Karpas-422 (cell line): ENCODE data around the gene NR4A2. TPM values are rescaled to one million over a fixed set of nuclear protein-coding genes. Genes with fewer than 3 reads are reported as not detected.

ENCODE experiments used
- DNase-seq: peaks from one replicate; pipeline ENCODE4 v3.0.0-alpha.2; 2015
- H2AFZ ChIP-seq: fragments of 200-600 bp; sonication (generic); 2 replicates; pipeline ENCODE4 v1.6.1; 2014; ENCODE audit warnings: antibody characterized with exemption, low read length, mixed read lengths
- H3K27ac ChIP-seq: fragments of 200-600 bp; sonication (generic); 2 replicates; pipeline ENCODE4 v1.5.1; 2014; ENCODE audit warnings: mild to moderate bottlenecking, low read length, moderate library complexity
- H3K27me3 ChIP-seq: fragments of 200-600 bp; sonication (generic); 2 replicates; pipeline ENCODE4 v1.6.1; 2014; ENCODE audit warnings: low read length, mixed read lengths
- H3K36me3 ChIP-seq: fragments of 200-600 bp; sonication (generic); 2 replicates; pipeline ENCODE4 v1.6.1; 2014; ENCODE audit warnings: low read length, mixed read lengths; ENCODE audit not compliant: insufficient read depth
- H3K4me1 ChIP-seq: fragments of 200-600 bp; sonication (generic); 2 replicates; pipeline ENCODE4 v1.6.1; 2014; ENCODE audit warnings: mild to moderate bottlenecking, low read length, mixed read lengths
- H3K4me2 ChIP-seq: fragments of 200-600 bp; sonication (generic); 2 replicates; pipeline ENCODE4 v1.6.1; 2014; ENCODE audit warnings: low read length, low read depth, mild to moderate bottlenecking; ENCODE audit not compliant: poor library complexity, severe bottlenecking
- H3K4me3 ChIP-seq: fragments of 200-600 bp; sonication (generic); 2 replicates; pipeline ENCODE4 v1.5.1; 2014; ENCODE audit warnings: mild to moderate bottlenecking, antibody characterized with exemption, low read length, mixed read lengths
- H3K79me2 ChIP-seq: fragments of 200-600 bp; sonication (generic); 2 replicates; pipeline ENCODE4 v1.6.1; 2014; ENCODE audit warnings: mild to moderate bottlenecking, low read length, mixed read lengths
- H3K9ac ChIP-seq: fragments of 200-600 bp; sonication (generic); 2 replicates; pipeline ENCODE4 v1.6.0; 2014; ENCODE audit warnings: low read length
- H3K9me2 ChIP-seq: fragments of 200-600 bp; sonication (generic), shearing (Covaris generic); replicated peaks from 2 replicates; pipeline ENCODE4 v1.6.0; 2014; ENCODE audit warnings: mild to moderate bottlenecking, low read length, moderate library complexity; ENCODE audit not compliant: insufficient read depth
- H3K9me3 ChIP-seq: fragments of 300-700, 200-600 bp; sonication (generic); 2 replicates; pipeline ENCODE4 v1.6.1; 2014; ENCODE audit warnings: low read length, mixed read lengths
- H4K20me1 ChIP-seq: fragments of 200-600 bp; sonication (generic); 2 replicates; pipeline ENCODE4 v1.6.1; 2014; ENCODE audit warnings: mild to moderate bottlenecking, antibody characterized with exemption, low read length, low read depth; ENCODE audit not compliant: insufficient read depth
- total RNA-seq: library from RNA; depleted of rRNA; stranded (reverse); fragments of >200 nt; shearing (Covaris generic); gene quantifications from 2 replicates; pipeline ENCODE4 v1.2.3, GENCODE V29; 2014; ENCODE audit warnings: low replicate concordance

The NR4A2 gene
- total RNA-seq, 1 experiment from 2014 or later = not detected

- H3K9me2 ChIP-seq = no peaks in the 10 kb centered on the region
- H2AFZ ChIP-seq = no peak overlapping the region
- H3K9me3 ChIP-seq = no peaks in the 10 kb centered on the region
These were observed 18.0 kb upstream of the NR4A2 start for GRCh38 chr2:156350374-156351142.

GRCh38 chr2:156349605-156350004 lies 17.1 kb upstream of the NR4A2 start:
- Histone ChIP-seq H3K9me2 (no peaks in the 10 kb centered on the region), H3K27ac (no peak overlapping the region), H3K4me3 (no peak overlapping the region), H4K20me1 (no peaks in the 10 kb centered on the region), H3K27me3 (no peaks in the 10 kb centered on the region), H3K4me2 (no peak overlapping the region), H2AFZ (no peak overlapping the region), H3K9ac (no peak overlapping the region), H3K9me3 (no peaks in the 10 kb centered on the region), H3K79me2 (no peaks in the 10 kb centered on the region), H3K36me3 (no peaks in the 10 kb centered on the region), H3K4me1 (no peaks in the 10 kb centered on the region)
- no peak for DNase-seq

More at GRCh38 chr2:156350374-156351142, 18.0 kb upstream of the NR4A2 start:
- H3K4me3 ChIP-seq = no peak overlapping the region
- H3K79me2 ChIP-seq = no peaks in the 10 kb centered on the region
- no peak overlapping the region for H3K27ac ChIP-seq
- H3K9ac ChIP-seq = no peak overlapping the region
- no peaks in the 10 kb centered on the region for H4K20me1 ChIP-seq
- H3K36me3 ChIP-seq = no peaks in the 10 kb centered on the region
- no peaks in the 10 kb centered on the region for H3K4me1 ChIP-seq
- H3K4me2 ChIP-seq = no peak overlapping the region
- DNase-seq = no peak
- no peaks in the 10 kb centered on the region for H3K27me3 ChIP-seq

- no peak overlapping the region for H3K9ac ChIP-seq
- H3K27me3 ChIP-seq = no peaks in the 10 kb centered on the region
- no peaks in the 10 kb centered on the region for H3K79me2 ChIP-seq
- H3K36me3 ChIP-seq = no peaks in the 10 kb centered on the region
- H4K20me1 ChIP-seq = no peaks in the 10 kb centered on the region
- no peak for DNase-seq
- H3K9me3 ChIP-seq = no peaks in the 10 kb centered on the region
- no peaks in the 10 kb centered on the region for H3K4me1 ChIP-seq
- no peak overlapping the region for H3K4me3 ChIP-seq
- H3K9me2 ChIP-seq = no peaks in the 10 kb centered on the region
- no peak overlapping the region for H3K4me2 ChIP-seq
- no peak overlapping the region for H2AFZ ChIP-seq
- no peak overlapping the region for H3K27ac ChIP-seq
These were observed 16.6 kb upstream of the NR4A2 start for GRCh38 chr2:156349161-156349560.

GRCh38 chr2:156347431-156347830 lies 14.9 kb upstream of the NR4A2 start:
- H3K4me3 ChIP-seq = no peak overlapping the region
- H3K27ac ChIP-seq = no peak overlapping the region
- no peaks in the 10 kb centered on the region for H3K9me2 ChIP-seq
- no peaks in the 10 kb centered on the region for H4K20me1 ChIP-seq
- no peaks in the 10 kb centered on the region for H3K79me2 ChIP-seq
- no peaks in the 10 kb centered on the region for H3K9me3 ChIP-seq
- H3K4me2 ChIP-seq = no peak overlapping the region
- no peaks in the 10 kb centered on the region for H3K27me3 ChIP-seq
- no peaks in the 10 kb centered on the region for H3K36me3 ChIP-seq
- no peak overlapping the region for H2AFZ ChIP-seq
- DNase-seq = no peak
- peaks cover 7% of the 10 kb centered on the region for H3K4me1 ChIP-seq
- no peak overlapping the region for H3K9ac ChIP-seq

- Histone ChIP-seq H3K4me3 (no peak overlapping the region), H4K20me1 (no peaks in the 10 kb centered on the region), H3K9me2 (no peaks in the 10 kb centered on the region), H2AFZ (no peak overlapping the region), H3K79me2 (no peaks in the 10 kb centered on the region), H3K27ac (no peak overlapping the region), H3K4me1 (peaks cover 7% of the 10 kb centered on the region), H3K4me2 (no peak overlapping the region), H3K36me3 (no peaks in the 10 kb centered on the region), H3K9ac (no peak overlapping the region), H3K9me3 (no peaks in the 10 kb centered on the region), H3K27me3 (no peaks in the 10 kb centered on the region)
- no peak for DNase-seq
These were observed 14.2 kb upstream of the NR4A2 start for GRCh38 chr2:156346731-156347130.

- Histone ChIP-seq H3K9me2 (no peaks in the 10 kb centered on the region), H3K4me3 (no peak overlapping the region), H3K27ac (no peak overlapping the region), H3K79me2 (no peaks in the 10 kb centered on the region), H3K27me3 (no peaks in the 10 kb centered on the region), H3K36me3 (no peaks in the 10 kb centered on the region), H3K9me3 (no peaks in the 10 kb centered on the region), H3K4me1 (peaks cover 14% of the 10 kb centered on the region), H4K20me1 (no peaks in the 10 kb centered on the region), H3K9ac (no peak overlapping the region), H2AFZ (no peak overlapping the region), H3K4me2 (no peak overlapping the region)
- no peak for DNase-seq
These were observed 13.1 kb upstream of the NR4A2 start for GRCh38 chr2:156345582-156345981.

GRCh38 chr2:156343940-156344301 lies 11.4 kb upstream of the NR4A2 start:
- Histone ChIP-seq H3K9ac (no peak overlapping the region), H3K27ac (no peak overlapping the region), H3K4me1 (peaks cover 14% of the 10 kb centered on the region)

GRCh38 chr2:156343096-156343939 lies 10.8 kb upstream of the NR4A2 start:
- Histone ChIP-seq H3K36me3 (no peaks in the 10 kb centered on the region), H4K20me1 (no peaks in the 10 kb centered on the region), H2AFZ (peak overlapping the region; percentile 96; the same call in 1 of the 2 replicates), H3K79me2 (no peaks in the 10 kb centered on the region), H3K27ac (no peak overlapping the region), H3K4me2 (peak overlapping the region; percentile 81), H3K9ac (peak overlapping the region; percentile 50), H3K4me3 (peak overlapping the region; percentile 68; the same call in 1 of the 2 replicates), H3K9me2 (no peaks in the 10 kb centered on the region), H3K4me1 (peaks cover 14% of the 10 kb centered on the region), H3K9me3 (no peaks in the 10 kb centered on the region), H3K27me3 (no peaks in the 10 kb centered on the region)
- no peak for DNase-seq

More at GRCh38 chr2:156343940-156344301, 11.4 kb upstream of the NR4A2 start:
- no peak overlapping the region for H2AFZ ChIP-seq
- H3K4me2 ChIP-seq = no peak overlapping the region
- DNase-seq = no peak
- H3K4me3 ChIP-seq = no peak overlapping the region
- no peaks in the 10 kb centered on the region for H3K36me3 ChIP-seq
- H3K27me3 ChIP-seq = no peaks in the 10 kb centered on the region
- H3K9me2 ChIP-seq = no peaks in the 10 kb centered on the region
- no peaks in the 10 kb centered on the region for H3K9me3 ChIP-seq
- no peaks in the 10 kb centered on the region for H3K79me2 ChIP-seq
- no peaks in the 10 kb centered on the region for H4K20me1 ChIP-seq
